ENCODE results near the gene SLC25A21.

- TF ChIP-seq CTCF (conservative IDR thresholded peaks at IDR 0.05 in 1 of 2, IDR thresholded peaks at IDR 0.05 in 1 of 2; ENCODE audit: low read depth in 1 of 2, low read length in 2 of 2) = no peak
- TF ChIP-seq EZH2 (IDR thresholded peaks at IDR 0.05; ENCODE audit: low read length, missing control alignments) = no peak
Measured at GRCh38 chr14:36824854-36825253, 347.6 kb downstream of the SLC25A21 start.
